Stomach (tissue), 4 donors: ENCODE results near the gene PLPP4.

Source experiments
- CTCF ChIP-seq, 7 experiments: fragments of 450-650 bp in 4 of 7; fragments of 200-600 bp in 3 of 7; sonication (generic) in 3 of 7; IDR thresholded peaks; one replicate each; pipeline ENCODE4 v1.5.1; 2016 to 2019; ENCODE audit warnings: antibody characterized with exemption in 7 of 7, control low read depth in 2 of 7, mild to moderate bottlenecking in 1 of 7
- EP300 ChIP-seq: sonication (generic); formaldehyde crosslinking; IDR thresholded peaks from one replicate; pipeline ENCODE4 v1.6.1; 2017; ENCODE audit warnings: antibody characterized with exemption
- POLR2A ChIP-seq, 4 donors: fragments of 450-650 bp; IDR thresholded peaks; one replicate each; pipeline ENCODE4 v1.6.1; 2016; ENCODE audit warnings: antibody characterized with exemption in 4 of 4, control low read depth in 2 of 4, mild to moderate bottlenecking in 1 of 4, moderate library complexity in 1 of 4
- POLR2AphosphoS5 ChIP-seq, 3 donors: sonication (generic); formaldehyde crosslinking; IDR thresholded peaks; one replicate each; pipeline ENCODE4 v1.6.1; 2016; ENCODE audit warnings: antibody characterized with exemption in 3 of 3

GRCh38 chr10:120486671-120487205, 29.7 kb downstream of the PLPP4 start:
- TF ChIP-seq CTCF (IDR thresholded peaks at IDR 0.05) (no peak), EP300 (no peak), POLR2A (IDR thresholded peaks at IDR 0.05) (no peak), POLR2AphosphoS5 (IDR thresholded peaks at IDR 0.05) (no peak)
